NOMO-1 treated with DMSO at 0.1 percent for 48 hours (cell line): ENCODE results near the gene CAMK2G.
A peak's percentile ranks its signal among the peaks of the same experiment; 100 is the strongest.
"Not testable (repeated sequence)": the region's sequence is repeated elsewhere in the genome, so short reads cannot be mapped to it uniquely, and the experiment has no call there.

Experiments used
- DNase-seq: peaks from one replicate; lab custom pipeline; 2025; ENCODE audit not compliant: unreplicated experiment; lab: John Stamatoyannopoulos, UW

The CAMK2G gene

DNA sequence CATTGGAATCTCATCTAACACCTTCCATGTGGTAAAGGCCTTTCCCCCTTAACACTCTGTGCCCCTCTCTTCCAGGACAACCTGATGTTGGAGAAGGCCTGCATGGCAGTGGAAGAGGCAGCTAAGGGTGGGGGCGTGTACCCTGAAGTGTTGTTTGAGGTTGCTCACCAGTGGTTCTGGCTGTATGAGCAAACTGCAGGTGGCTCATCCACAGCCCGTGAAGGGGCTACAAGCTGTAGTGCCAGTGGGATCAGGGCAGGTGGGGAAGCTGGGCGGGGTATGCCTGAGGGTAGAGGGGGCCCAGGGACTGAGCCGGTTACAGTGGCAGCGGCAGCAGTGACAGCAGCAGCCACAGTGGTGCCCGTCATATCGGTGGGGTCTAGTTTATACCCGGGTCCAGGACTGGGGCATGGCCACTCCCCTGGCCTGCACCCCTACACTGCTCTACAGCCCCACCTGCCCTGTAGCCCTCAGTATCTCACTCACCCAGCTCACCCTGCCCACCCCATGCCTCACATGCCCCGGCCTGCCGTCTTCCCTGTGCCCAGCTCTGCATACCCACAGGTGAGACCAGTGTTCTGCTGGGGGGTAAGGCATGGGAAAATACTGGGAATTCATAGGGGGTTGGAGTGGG lies 75.3 kb downstream of the CAMK2G start:
- no peak for DNase-seq

DNA sequence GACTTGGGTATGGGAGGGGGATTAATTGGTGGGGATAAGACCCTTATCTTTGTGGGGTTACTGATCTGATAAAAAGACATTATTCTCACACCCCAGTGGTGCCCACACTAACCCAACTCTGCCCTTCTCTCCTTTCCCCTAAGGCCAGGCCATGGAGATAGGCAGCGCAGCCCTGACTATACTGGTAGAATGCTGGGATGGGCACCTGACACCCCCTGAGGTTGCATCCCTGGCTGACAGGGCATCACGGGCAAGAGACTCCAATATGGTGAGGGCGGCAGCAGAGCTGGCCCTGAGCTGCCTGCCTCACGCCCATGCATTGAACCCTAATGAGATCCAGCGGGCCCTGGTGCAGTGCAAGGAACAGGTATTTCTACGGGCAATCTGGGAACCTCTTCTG lies 76.3 kb downstream of the CAMK2G start:
- no peak for DNase-seq

DNA sequence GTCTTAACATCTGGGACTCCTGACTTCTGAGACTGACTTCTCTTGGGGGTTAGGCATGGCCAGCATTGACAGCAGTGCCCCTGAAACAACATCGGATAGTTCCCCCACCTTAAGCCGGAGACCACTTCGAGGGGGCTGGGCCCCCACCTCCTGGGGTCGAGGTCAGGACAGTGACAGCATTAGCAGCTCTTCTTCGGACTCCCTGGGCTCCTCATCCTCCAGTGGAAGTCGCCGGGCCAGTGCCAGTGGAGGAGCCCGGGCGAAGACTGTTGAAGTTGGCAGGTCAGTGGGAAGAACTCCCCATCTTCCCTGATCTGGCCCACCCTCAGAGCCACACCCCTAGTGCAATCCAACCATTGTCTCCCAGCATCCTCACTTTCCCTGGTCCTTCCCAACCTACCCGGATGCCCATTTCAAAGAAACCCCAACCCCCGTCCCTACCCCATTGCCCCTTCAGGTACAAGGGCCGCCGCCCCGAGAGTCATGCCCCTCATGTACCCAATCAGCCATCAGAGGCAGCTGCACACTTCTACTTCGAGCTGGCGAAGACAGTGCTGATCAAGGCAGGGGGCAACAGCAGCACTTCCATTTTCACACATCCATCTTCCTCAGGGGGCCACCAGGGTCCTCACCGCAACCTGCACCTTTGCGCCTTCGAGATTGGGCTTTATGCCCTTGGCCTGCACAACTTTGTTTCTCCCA lies 76.9 kb downstream of the CAMK2G start:
- no peak for DNase-seq

DNA sequence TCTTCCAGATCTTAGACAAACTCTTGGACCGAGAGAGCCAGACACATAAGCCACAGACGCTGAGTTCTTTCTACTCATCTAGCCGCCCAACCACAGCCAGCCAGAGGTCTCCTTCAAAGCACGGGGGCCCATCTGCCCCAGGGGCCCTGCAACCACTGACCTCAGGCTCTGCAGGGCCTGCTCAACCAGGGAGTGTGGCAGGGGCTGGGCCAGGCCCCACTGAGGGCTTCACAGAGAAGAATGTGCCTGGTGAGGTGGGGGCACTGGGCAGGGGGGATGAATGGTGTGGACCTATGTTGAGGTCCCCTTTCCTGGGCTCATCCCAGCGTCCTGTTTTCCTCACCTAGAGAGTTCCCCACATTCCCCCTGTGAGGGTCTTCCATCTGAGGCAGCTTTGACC lies 77.6 kb downstream of the CAMK2G start:
- no peak for DNase-seq

DNA sequence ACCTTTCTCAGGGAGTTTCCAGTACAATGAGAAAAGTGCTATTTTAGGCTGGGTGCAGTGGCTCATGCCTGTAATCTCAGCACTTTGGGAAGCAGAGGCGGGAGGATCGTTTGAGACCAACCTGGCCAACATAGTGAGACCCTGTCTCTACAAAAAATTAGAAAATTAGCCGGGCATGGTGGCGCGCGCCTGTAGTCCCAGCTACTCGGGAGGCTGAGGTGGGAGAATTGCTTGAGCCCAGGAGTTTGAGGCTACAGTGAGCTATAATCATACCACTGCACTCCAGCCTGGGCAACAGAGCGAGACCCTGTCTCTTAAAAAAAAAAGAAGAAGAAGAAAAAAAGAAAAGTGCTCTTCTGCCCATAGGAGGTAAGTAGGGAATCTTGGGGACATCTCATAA lies 78.3 kb downstream of the CAMK2G start:
- not testable (repeated sequence) for DNase-seq

DNA sequence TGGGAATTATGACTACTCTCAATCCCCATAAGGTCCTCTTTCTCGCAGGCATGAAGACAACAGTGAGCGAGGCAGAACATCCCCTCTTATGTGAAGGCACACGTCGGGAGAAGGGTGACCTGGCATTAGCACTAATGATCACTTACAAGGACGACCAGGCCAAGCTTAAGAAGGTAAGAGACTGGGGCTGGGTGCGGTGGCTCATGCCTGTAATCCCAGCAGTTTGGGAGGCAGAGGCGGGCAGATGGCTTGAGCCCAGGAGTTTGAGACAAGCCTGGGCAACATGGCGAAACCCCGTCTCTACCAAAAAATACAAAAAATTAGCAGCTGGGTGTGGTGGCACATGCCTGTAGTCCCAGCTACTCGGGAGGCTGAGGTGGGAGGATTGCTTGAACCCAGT lies 78.9 kb downstream of the CAMK2G start:
- not testable (repeated sequence) for DNase-seq

- no peak for DNase-seq
Measured at GRCh38 chr10:73793456-73793855, 80.9 kb downstream of the CAMK2G start.

GRCh38 chr10:73791871-73792400 lies 82.4 kb downstream of the CAMK2G start:
- DNase-seq = no peak

GRCh38 chr10:73790886-73791625 lies 83.3 kb downstream of the CAMK2G start:
- no peak for DNase-seq

DNA sequence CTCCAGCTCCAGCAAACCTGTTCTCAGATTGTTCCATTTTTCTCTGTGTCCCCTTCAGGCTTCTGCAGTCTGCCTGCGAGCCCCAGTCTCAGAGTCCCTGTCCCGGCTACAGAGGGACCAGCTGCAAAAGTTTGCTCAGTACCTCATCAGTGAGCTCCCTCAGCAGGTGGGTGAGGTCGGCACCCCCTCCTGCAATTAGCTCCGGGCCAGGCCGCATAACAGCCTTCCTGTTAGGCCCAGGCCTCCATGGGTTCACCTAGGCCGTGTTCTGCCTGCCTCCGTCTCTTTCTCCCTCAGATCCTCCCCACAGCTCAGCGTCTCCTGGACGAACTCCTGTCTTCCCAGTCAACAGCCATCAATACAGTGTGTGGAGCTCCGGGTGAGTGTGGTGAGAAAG lies 84.7 kb downstream of the CAMK2G start:
- DNase-seq = no peak

DNA sequence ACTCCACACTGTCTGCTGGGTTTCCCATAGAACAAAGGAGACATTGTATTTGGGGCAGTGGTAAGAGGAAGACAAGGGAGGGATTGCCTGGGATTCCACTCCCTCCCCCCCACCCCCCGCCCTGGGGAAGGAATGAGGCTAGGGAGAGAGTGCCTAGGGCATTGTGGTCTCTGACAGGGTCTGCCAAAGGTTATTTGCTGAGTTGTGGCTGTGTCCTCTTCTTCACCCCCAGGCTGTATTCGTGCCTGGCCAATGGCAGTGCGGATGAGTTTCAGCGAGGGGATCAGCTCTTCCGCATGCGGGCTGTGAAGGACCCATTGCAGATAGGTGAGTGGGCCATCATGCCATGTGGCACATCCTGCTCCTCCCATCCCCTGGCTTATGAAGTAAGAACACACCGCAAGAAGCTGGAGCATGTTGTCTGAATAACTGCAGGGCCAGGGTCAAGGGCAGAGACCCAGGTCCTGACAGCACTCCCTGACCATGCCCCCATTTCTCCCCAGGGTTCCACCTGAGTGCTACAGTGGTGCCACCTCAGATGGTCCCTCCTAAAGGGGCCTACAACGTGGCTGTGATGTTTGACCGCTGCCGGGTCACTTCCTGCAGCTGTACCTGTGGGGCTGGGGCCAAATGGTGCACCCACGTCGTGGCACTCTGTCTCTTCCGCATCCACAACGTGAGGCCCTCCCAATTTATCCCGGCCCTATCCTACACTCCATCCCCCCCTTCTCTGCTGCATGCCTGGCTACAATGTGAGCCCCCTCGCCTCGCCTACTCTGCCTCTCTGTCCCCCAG lies 85.3 kb downstream of the CAMK2G start:
- no peak for DNase-seq

GRCh38 chr10:73787031-73787800 lies 87.1 kb downstream of the CAMK2G start:
- not testable (repeated sequence) for DNase-seq

DNA sequence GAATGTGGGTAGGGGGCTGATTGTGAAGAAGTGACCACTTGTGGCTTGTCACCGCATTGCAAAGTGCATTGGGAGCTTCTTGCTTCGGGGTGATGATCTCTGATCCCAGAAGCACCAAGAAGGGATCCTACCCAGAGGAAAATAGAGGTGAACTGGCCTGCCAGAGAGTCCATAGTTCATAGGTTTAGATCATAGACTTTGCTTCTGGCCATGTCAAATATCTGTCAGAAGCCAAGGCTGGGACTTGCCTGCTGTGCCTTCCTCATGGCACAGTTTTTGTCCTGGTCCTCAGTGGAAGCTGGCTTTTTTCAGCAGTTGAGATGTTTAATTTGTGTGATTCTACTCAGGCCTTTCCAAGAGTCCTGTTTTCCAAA lies 87.9 kb downstream of the CAMK2G start:
- no peak for DNase-seq

GRCh38 chr10:73785721-73786511 lies 88.4 kb downstream of the CAMK2G start:
- peak; percentile 5 for DNase-seq

GRCh38 chr10:73785211-73785720 lies 89.1 kb downstream of the CAMK2G start, which contains the start of gene ZSWIM8:
Gene ZSWIM8, plus strand, starts transcription at chr10:73785606. Its CDS starts 273 bp downstream, at chr10:73785879.
- DNase-seq = peak; percentile 95

DNA sequence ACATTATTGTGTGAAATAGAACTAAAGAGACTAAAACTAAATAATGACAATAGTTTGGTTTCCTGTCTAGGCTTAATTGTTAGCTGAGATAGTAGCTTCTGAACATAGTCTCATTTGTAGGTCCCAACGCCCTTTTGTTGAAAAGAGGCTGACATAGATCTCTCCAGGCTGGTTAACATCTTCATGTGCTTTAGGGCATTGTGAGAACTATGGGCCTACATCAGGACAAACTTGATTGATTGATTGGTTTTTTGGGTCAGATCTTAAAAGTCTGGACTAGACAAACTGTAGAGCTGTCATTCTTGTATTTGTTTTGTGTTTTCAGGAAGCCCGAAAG lies 91.6 kb downstream of the CAMK2G start:
- no peak for DNase-seq

DNA sequence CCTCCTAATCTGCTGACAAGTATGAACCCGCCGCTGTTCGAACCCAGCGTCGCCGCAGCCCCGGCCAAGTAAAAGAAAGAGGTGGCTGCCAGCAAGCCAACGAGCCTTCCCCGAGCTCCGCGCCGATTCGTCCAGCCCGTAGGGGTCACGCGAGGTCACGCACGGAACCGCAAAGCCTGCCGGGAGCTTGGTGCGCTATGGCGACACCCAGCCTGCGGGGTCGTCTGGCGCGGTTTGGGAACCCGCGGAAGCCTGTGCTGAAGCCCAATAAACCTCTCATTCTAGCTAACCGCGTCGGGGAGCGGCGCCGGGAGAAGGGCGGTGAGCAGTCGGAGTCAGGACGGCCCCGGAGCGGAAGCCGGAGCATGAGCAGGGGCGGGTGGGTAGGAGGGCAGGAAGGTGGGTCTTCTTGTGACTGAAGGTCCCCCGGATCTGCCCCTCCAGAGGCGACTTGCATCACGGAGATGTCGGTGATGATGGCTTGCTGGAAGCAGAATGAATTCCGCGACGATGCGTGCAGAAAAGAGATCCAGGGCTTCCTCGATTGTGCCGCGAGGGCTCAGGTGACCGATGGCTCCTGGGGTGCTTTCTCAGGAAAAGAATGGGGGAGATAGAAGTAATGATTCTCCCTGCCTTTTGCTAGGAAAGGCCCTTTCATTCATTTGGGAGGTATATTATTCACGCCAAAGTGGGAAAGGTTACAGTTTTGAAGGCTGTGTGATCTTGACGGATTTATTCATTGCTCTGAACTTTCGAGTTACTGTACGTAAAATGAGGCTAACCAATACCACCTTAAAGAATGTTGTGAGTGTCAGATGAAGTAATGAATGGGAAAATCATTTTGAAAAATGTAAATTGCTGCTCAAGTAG lies 92.2 kb downstream of the CAMK2G start, which contains the start of gene CHCHD1:
TSS of gene CHCHD1 (plus strand) at position 170 of the 870 bp plus-strand sequence. CDS start at position 198, 28 bp downstream.
- DNase-seq = peak; percentile 83

- no peak for DNase-seq
Measured at GRCh38 chr10:73781548-73781878, 92.8 kb downstream of the CAMK2G start.
